HepG2 (cell line): ENCODE measurements around the gene NRSN2. TPM values are rescaled to one million over a fixed set of nuclear protein-coding genes. Genes with fewer than 3 reads are reported as not detected.

Experiments
- CAMTA2 ChIP-seq: sonication (generic); formaldehyde crosslinking; IDR thresholded peaks from 2 replicates; pipeline ENCODE4 v1.4.0; 2020; ENCODE audit warnings: mild to moderate bottlenecking, missing genetic modification reagents, borderline replicate concordance
- CBX1 ChIP-seq: IDR thresholded peaks from one replicate; pipeline ENCODE4 v1.6.1; 2016; ENCODE audit warnings: antibody characterized with exemption, low read depth
- CCDC6 ChIP-seq: sonication (generic); formaldehyde crosslinking; IDR thresholded peaks from 2 replicates; pipeline ENCODE4 v1.8.1; 2022; ENCODE audit warnings: mild to moderate bottlenecking, missing genetic modification reagents, moderate library complexity
- DRAP1 ChIP-seq: IDR thresholded peaks from 2 replicates; pipeline ENCODE4 v1.6.1; 2016; ENCODE audit warnings: missing genetic modification reagents, missing compliant biosample characterization
- DZIP1 ChIP-seq: sonication (generic); formaldehyde crosslinking; IDR thresholded peaks from 2 replicates; pipeline ENCODE4 v1.5.0; 2020; ENCODE audit warnings: mild to moderate bottlenecking, missing genetic modification reagents
- ESRRA ChIP-seq: sonication (generic); formaldehyde crosslinking; IDR thresholded peaks from 2 replicates; pipeline ENCODE4 v1.5.1; 2020; ENCODE audit warnings: mild to moderate bottlenecking, low read depth, missing genetic modification reagents
- ISL2 ChIP-seq: sonication (generic); formaldehyde crosslinking; IDR thresholded peaks from 2 replicates; pipeline ENCODE4 v1.5.0; 2020; ENCODE audit warnings: missing genetic modification reagents
- KDM4B ChIP-seq: sonication (generic); formaldehyde crosslinking; IDR thresholded peaks from 2 replicates; pipeline ENCODE4 v1.4.0; 2020; ENCODE audit warnings: missing genetic modification reagents
- MEF2D ChIP-seq: sonication (generic); formaldehyde crosslinking; IDR thresholded peaks from 2 replicates; pipeline ENCODE4 v1.5.1; 2020; ENCODE audit warnings: mild to moderate bottlenecking, missing genetic modification reagents
- PLRG1 ChIP-seq: fragments of 450-650 bp; conservative IDR thresholded peaks from 2 replicates; pipeline ENCODE4 v1.6.1; 2016
- RBM22 ChIP-seq: fragments of 200-400 bp; formaldehyde crosslinking; optimal IDR thresholded peaks from 2 replicates; pipeline ENCODE3; 2017; ENCODE audit warnings: mild to moderate bottlenecking, low read length, moderate library complexity
- SIN3A ChIP-seq: IDR thresholded peaks from 2 replicates; pipeline ENCODE4 v1.6.1; 2011; ENCODE audit warnings: low read depth, mild to moderate bottlenecking, control low read depth, low read length, borderline replicate concordance
- SMYD3 ChIP-seq: sonication (generic); formaldehyde crosslinking; IDR thresholded peaks from 2 replicates; pipeline ENCODE4 v1.8.1; 2023; ENCODE audit warnings: mild to moderate bottlenecking, missing genetic modification reagents
- SP140L ChIP-seq: sonication (generic); formaldehyde crosslinking; IDR thresholded peaks from 2 replicates; pipeline ENCODE4 v1.4.0; 2020; ENCODE audit warnings: missing genetic modification reagents, borderline replicate concordance
- SRY ChIP-seq: sonication (generic); formaldehyde crosslinking; IDR thresholded peaks from 2 replicates; pipeline ENCODE4 v1.8.0; 2022; ENCODE audit warnings: mild to moderate bottlenecking, missing genetic modification reagents
- TAF1 ChIP-seq: sonication (generic); formaldehyde crosslinking; IDR thresholded peaks from 2 replicates; pipeline ENCODE4 v1.4.0; 2020; ENCODE audit warnings: missing genetic modification reagents
- THYN1 ChIP-seq: sonication (generic); formaldehyde crosslinking; IDR thresholded peaks from 2 replicates; pipeline ENCODE4 v1.8.1; 2023; ENCODE audit warnings: low read depth, mild to moderate bottlenecking, moderate library complexity, missing genetic modification reagents, borderline replicate concordance
- ZBTB37 ChIP-seq: sonication (generic); formaldehyde crosslinking; IDR thresholded peaks from 2 replicates; pipeline ENCODE4 v1.4.0; 2020; ENCODE audit warnings: mild to moderate bottlenecking, missing genetic modification reagents
- ZNF10 ChIP-seq: sonication (generic); formaldehyde crosslinking; IDR thresholded peaks from 2 replicates; pipeline ENCODE4 v1.4.0; 2020; ENCODE audit warnings: mild to moderate bottlenecking, low read depth, missing genetic modification reagents, borderline replicate concordance
- ZNF563 ChIP-seq: sonication (generic); formaldehyde crosslinking; IDR thresholded peaks from 2 replicates; pipeline ENCODE4 v1.8.0; 2022; ENCODE audit warnings: mild to moderate bottlenecking, moderate library complexity, missing genetic modification reagents
- ZNF576 ChIP-seq: sonication (generic); formaldehyde crosslinking; IDR thresholded peaks from 2 replicates; pipeline ENCODE4 v1.4.0; 2020; ENCODE audit warnings: mild to moderate bottlenecking, missing genetic modification reagents
- ZNF607 ChIP-seq: sonication (generic); formaldehyde crosslinking; IDR thresholded peaks from 2 replicates; pipeline ENCODE4 v1.5.1; 2020; ENCODE audit warnings: missing genetic modification reagents, mild to moderate bottlenecking, borderline replicate concordance
- ZSCAN21 ChIP-seq: sonication (generic); formaldehyde crosslinking; IDR thresholded peaks from 2 replicates; pipeline ENCODE4 v1.8.0; 2022; ENCODE audit warnings: mild to moderate bottlenecking, missing genetic modification reagents, moderate library complexity, borderline replicate concordance
- ZSCAN29 ChIP-seq: sonication (generic); formaldehyde crosslinking; conservative IDR thresholded peaks from 2 replicates; pipeline ENCODE4 v1.4.0; 2020; ENCODE audit warnings: mild to moderate bottlenecking, missing genetic modification reagents
- ZSCAN5A ChIP-seq: sonication (generic); formaldehyde crosslinking; IDR thresholded peaks from 2 replicates; pipeline ENCODE4 v1.8.0; 2022; ENCODE audit warnings: mild to moderate bottlenecking, missing genetic modification reagents, borderline replicate concordance
- polyA plus RNA-seq, 8 experiments: library from polyadenylated mRNA; depleted of rRNA in 3 of 8; stranded (reverse) in 7 of 8; unstranded in 1 of 8; fragments of >200 nt; fragmentation: Illumina TruSeq in 4 of 8; extraction: Trizol in 4 of 8; gene quantifications; 2 replicates each; pipeline versions ENCODE4 v1.2.1 to v1.2.3, GENCODE V29; 2011 to 2016; ENCODE audit warnings: low read depth in 4 of 8, missing spikeins in 1 of 8, mixed read lengths in 1 of 8; ENCODE audit not compliant: insufficient read depth in 1 of 8
- total RNA-seq, 5 experiments: library from RNA; depleted of rRNA; stranded (reverse); fragments of >200 nt; fragmentation: Illumina TruSeq; extraction: Trizol; gene quantifications; 2 replicates each; pipeline ENCODE4 v1.2.3, GENCODE V29; 2016; ENCODE audit warnings: low read depth in 1 of 5

Gene NRSN2
- total and polyA plus RNA-seq, 2 of the 13 experiments (the other 11 are each of a cell fraction or from before 2014, with no cell fraction given), result 32.3 to 49.4 TPM

GRCh38 chr20:326645-327185 is 20.2 kb upstream of the NRSN2 start (continued):
- 0 out of 2 replicates have a peak, but pooled peaks have one; percentile 26 for TF ChIP-seq CAMTA2 (CRISPR knock-in tag)
- no peak; the same call in 1 of the 2 replicates for TF ChIP-seq MEF2D
- no peak; the same call in none of the 2 replicates for TF ChIP-seq SIN3A
- 0 out of 2 replicates have a peak, but pooled peaks have one; percentile 13 for TF ChIP-seq SP140L (CRISPR knock-in tag)
- no peak for TF ChIP-seq SMYD3 (CRISPR knock-in tag)
- no peak; the same call in 1 of the 2 replicates for TF ChIP-seq ZNF607 (CRISPR knock-in tag)
- TF ChIP-seq SRY (CRISPR knock-in tag), result no peak; the same call in 1 of the 2 replicates
- TF ChIP-seq ZSCAN5A (CRISPR knock-in tag), result no peak
- no peak for TF ChIP-seq RBM22
- no peak for TF ChIP-seq DRAP1 (CRISPR knock-in tag)
- TF ChIP-seq CBX1, result peak; percentile 53
- TF ChIP-seq ESRRA (CRISPR knock-in tag), result no peak; the same call in 1 of the 2 replicates
- TF ChIP-seq PLRG1, result no peak
- TF ChIP-seq ZNF10 (CRISPR knock-in tag), result no peak
- peak; percentile 12; the same call in 1 of the 2 replicates for TF ChIP-seq ZNF563 (CRISPR knock-in tag)
- peak; percentile 63; the same call in 1 of the 2 replicates for TF ChIP-seq ZNF576 (CRISPR knock-in tag)
- TF ChIP-seq DZIP1, result peak; percentile 33; the same call in 1 of the 2 replicates
- peak; percentile 45; the same call in 1 of the 2 replicates for TF ChIP-seq ZBTB37 (CRISPR knock-in tag)
- no peak for TF ChIP-seq ISL2 (CRISPR knock-in tag)
- no peak for TF ChIP-seq CCDC6 (CRISPR knock-in tag)
- TF ChIP-seq TAF1 (CRISPR knock-in tag), result peak; percentile 58; the same call in 1 of the 2 replicates
- 0 out of 2 replicates have a peak, but pooled peaks have one; percentile 2 for TF ChIP-seq ZSCAN21 (CRISPR knock-in tag)
- TF ChIP-seq THYN1 (CRISPR knock-in tag), result no peak
- peak; percentile 78; the same call in 1 of the 2 replicates for TF ChIP-seq KDM4B
- TF ChIP-seq ZSCAN29 (CRISPR knock-in tag), result no peak
